Pancreas (tissue), 10 donors: ENCODE measurements around the gene VPS52. TPM values are rescaled to one million over a fixed set of nuclear protein-coding genes. Genes with fewer than 3 reads are reported as not detected.

Source experiments
- ATAC-seq, 4 donors: fragments of 200-7000 bp; cut with Tn5 transposase; one replicate each; pipeline versions ENCODE4 v1.8.0 to v1.9.1; 2020; ENCODE audit warnings: mild to moderate bottlenecking in 4 of 4, moderate library complexity in 4 of 4
- DNase-seq, 6 donors: peaks; one replicate each; pipeline ENCODE4 v3.0.0-alpha.2; 2020
- FAIRE-seq: peaks from 2 replicates; lab custom pipeline; 2012; peaks lifted over from hg19 to GRCh38; lab: Jason Lieb, UNC
- H3K27ac ChIP-seq, 4 donors: fragments of 200-600 bp; sonication (generic); 1 replicate in 3 of 4; 2 replicates in 1 of 4; pipeline versions ENCODE4 v1.5.0 to v1.8.0; 2020
- H3K27me3 ChIP-seq, 4 donors: fragments of 200-600 bp; one replicate each; pipeline ENCODE4 v1.8.0; 2021
- H3K36me3 ChIP-seq, 3 donors: fragments of 200-600 bp; sonication (generic) in 1 of 3; one replicate each; pipeline versions ENCODE4 v1.5.0 to v1.8.0; 2020 to 2021
- H3K4me1 ChIP-seq, 3 donors: fragments of 200-600 bp; one replicate each; pipeline ENCODE4 v1.8.0; 2021
- H3K4me3 ChIP-seq, 4 donors: fragments of 200-600 bp; sonication (generic) in 2 of 4; one replicate each; pipeline versions ENCODE4 v1.5.0 to v1.8.0; 2020 to 2021
- H3K9me3 ChIP-seq, 4 donors: fragments of 200-600 bp; one replicate each; pipeline ENCODE4 v1.8.0; 2021
- WGBS, 2 donors: extraction: QIAGEN DNeasy Blood & Tissue Kit; methylation state at CpG; one replicate each; pipeline ENCODE4 v1.1.7; 2013; 5-methylcytosine and 5-hydroxymethylcytosine counted together
- intact Hi-C, 3 donors: fragments of 100-400 bp; cut with DNase I; formaldehyde crosslinking; loops; one replicate each; pipeline versions ENCODE4 v1.11.1 to v1.14.2; 2022
- polyA plus RNA-seq, 2 donors: library from polyadenylated mRNA; stranded (reverse); fragments of 200-250 nt; gene quantifications; one replicate each; pipeline ENCODE4 v1.2.3, GENCODE V29; 2013
- total RNA-seq, 6 donors: library from RNA; stranded (reverse); fragmentation: NEBNext Ultra II Directional in 4 of 6; extraction: Animal tissue kit (Norgen Biotek cat#: 25700) in 4 of 6; gene quantifications; one replicate each; pipeline versions ENCODE4 v1.2.1 to v1.2.4, GENCODE V29; 2021 to 2023
- TF ChIP-seq, protein P1 (sequence below), 4 donors: fragments of 200-600 bp; sonication (generic) in 3 of 4; IDR thresholded peaks; one replicate each; pipeline versions ENCODE4 v1.5.0 to v1.8.0; 2021; ENCODE audit warnings: antibody characterized with exemption in 4 of 4
- donor health status: healthy with polysubstance abuse.
- donor health status: DM: no; HTN: no; CAD: no; lungs with moderate emphysema.
- donor health status: DM: no; HTN: no; CAD: no.
- donor health status: control.
- donor health status: control.
- donor health status: Bipolar disorder and iron deficiency.
- donor health status: DM: yes; HTN: yes; CAD: no.
- donor health status: DM: no; HTN: no; CAD: no.
- donor health status: DM: no; HTN: no; CAD: no.
- donor health status: DM: yes; HTN: yes; CAD: no.

VPS52 gene
- total and polyA plus RNA-seq, 8 donors, result 23.2 to 62.2 (median 30.0) TPM

DNA sequence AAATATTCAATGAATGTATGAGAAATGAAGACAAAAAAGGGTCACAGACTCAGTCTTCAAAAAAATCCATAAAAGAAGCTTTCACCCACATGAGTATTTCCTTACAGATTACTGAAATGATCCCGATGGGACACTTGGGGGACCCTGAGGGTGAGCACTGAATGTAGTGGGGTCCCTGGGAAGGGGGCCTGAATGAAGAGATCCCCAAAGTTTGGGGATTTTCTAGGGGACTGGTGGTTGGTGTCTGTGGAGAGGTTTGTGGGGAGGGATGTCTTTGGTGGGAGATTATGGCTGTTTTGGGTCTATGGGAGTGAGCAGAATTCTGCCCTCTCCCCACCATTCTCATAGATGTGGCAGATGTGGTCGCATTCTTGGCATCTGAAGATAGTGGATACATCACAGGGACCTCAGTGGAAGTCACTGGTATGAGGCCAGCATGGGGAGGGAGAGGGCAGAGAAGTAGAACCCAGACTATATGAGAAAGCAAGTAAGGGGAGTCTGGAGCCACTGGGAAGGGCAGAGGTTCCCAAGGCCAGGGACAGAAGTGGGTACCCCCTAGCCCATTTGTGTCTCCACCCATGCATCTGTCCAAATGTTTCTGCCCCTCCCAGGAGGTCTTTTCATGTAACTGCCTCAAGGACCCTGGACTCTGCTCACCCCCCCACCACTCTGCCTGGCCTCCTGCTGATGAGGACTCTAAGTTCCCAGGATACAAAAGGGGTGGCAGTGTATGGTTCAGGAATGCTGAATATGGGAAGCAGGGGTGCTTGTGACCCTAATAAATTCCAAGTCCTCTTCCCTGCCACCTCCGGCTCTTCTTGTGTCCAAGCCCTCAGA, 65.4 kb downstream of the VPS52 start:
- ATAC-seq (no peak), DNase-seq (peak in 1 of 6 donors; percentile 18), FAIRE-seq (no peak)
- intact Hi-C loops, result no loop called here
- no peaks in the 10 kb centered on the region for H3K27me3 ChIP-seq
- H3K9me3 ChIP-seq, result no peaks in the 10 kb centered on the region
- H3K4me1 ChIP-seq, result peaks cover 11 to 25% (median 15%) of the 10 kb centered on the region in 3 donors
- peaks cover 0 to 28% (median 16%) of the 10 kb centered on the region in 3 donors for H3K36me3 ChIP-seq
- no peak overlapping the region for H3K4me3 ChIP-seq
- H3K27ac ChIP-seq, result no peak overlapping the region
- TF ChIP-seq, protein P1, sequence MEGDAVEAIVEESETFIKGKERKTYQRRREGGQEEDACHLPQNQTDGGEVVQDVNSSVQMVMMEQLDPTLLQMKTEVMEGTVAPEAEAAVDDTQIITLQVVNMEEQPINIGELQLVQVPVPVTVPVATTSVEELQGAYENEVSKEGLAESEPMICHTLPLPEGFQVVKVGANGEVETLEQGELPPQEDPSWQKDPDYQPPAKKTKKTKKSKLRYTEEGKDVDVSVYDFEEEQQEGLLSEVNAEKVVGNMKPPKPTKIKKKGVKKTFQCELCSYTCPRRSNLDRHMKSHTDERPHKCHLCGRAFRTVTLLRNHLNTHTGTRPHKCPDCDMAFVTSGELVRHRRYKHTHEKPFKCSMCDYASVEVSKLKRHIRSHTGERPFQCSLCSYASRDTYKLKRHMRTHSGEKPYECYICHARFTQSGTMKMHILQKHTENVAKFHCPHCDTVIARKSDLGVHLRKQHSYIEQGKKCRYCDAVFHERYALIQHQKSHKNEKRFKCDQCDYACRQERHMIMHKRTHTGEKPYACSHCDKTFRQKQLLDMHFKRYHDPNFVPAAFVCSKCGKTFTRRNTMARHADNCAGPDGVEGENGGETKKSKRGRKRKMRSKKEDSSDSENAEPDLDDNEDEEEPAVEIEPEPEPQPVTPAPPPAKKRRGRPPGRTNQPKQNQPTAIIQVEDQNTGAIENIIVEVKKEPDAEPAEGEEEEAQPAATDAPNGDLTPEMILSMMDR (IDR thresholded peaks at IDR 0.05), result no peak
- 81 to 89% methylated on average over 3 of the region's 3 CpGs for whole genome bisulfite sequencing, 2 donors

DNA sequence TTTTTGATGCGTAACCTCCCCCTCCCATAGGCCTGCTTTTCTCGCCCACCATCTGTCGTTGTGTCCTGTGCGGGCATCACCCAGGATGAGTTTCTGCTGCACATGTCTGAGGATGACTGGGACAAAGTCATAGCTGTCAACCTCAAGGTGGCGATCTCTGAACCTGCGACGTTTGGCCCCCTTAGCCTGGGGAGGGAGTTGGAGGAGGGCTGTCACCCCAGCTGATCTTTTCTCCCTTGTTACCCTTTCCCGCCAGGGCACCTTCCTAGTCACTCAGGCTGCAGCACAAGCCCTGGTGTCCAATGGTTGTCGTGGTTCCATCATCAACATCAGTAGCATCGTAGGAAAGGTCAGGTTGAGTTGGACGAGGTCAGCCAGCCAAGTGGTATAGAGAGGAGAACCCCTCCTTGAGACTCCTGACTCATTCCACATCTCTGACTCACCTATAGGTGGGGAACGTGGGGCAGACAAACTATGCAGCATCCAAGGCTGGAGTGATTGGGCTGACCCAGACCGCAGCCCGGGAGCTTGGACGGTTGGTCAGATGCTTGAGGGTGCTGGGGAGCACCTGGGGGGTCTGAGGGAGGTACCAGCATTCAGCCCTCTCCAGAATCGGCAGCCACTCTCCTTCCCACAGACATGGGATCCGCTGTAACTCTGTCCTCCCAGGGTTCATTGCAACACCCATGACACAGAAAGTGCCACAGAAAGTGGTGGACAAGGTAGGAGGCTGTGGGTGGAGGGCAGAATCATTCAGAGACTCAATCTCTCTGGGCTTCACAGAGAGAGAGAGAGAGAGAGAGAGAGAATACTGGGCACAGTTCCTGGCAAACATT, 66.3 kb downstream of the VPS52 start:
- H3K4me3 ChIP-seq, result peak overlapping the region; percentile 61 to 75 (median 68)
- peaks cover 11 to 25% (median 15%) of the 10 kb centered on the region in 3 donors for H3K4me1 ChIP-seq
- no peaks in the 10 kb centered on the region for H3K9me3 ChIP-seq
- no peak for FAIRE-seq
- ATAC-seq, result no peak
- 24 to 32% methylated on average over 16 to 17 of the region's 17 CpGs for WGBS, 2 donors
- H3K36me3 ChIP-seq, result peaks cover 0 to 26% (median 16%) of the 10 kb centered on the region in 3 donors
- intact Hi-C loops, result no loop called here
- peak in 1 of 6 donors; percentile 36 for DNase-seq
- H3K27me3 ChIP-seq, result no peaks in the 10 kb centered on the region
- TF ChIP-seq, protein P1 (IDR thresholded peaks at IDR 0.05), result no peak
- H3K27ac ChIP-seq, result peak overlapping the region; percentile 50 to 84 (median 82)

DNA sequence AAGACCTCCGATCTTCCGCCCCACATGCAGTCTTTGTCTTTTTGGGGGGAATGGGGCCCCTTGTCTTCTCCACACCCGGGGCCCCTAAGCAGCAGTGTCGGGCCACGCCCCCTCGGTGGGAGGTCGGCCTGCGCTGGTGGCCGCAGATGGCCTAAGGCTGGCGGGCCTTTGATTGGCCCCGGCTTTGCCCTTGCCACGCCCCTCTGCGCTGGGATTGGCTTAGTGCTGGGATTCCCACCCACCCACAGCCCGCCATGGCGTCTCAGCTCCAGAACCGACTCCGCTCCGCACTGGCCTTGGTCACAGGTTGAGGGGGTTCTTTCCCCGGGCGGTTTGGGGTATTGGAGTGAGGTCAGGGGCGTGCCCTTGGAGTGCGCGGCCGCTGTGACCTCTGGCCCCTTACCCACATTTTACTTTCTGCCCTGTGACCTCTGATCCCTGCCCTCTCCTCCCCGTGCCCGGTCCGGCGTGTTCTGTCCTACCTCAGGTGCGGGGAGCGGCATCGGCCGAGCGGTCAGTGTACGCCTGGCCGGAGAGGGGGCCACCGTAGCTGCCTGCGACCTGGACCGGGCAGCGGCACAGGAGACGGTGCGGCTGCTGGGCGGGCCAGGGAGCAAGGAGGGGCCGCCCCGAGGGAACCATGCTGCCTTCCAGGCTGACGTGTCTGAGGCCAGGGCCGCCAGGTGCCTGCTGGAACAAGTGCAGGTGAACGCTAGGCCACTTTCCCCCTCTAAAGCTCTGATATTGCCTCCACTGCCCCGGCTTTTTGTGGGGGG, 67.1 kb downstream of the VPS52 start, which contains the start of gene HSD17B8:
Gene HSD17B8 (plus strand): TSS at position 241 of the 776 bp plus-strand sequence. CDS start 14 bp downstream, at position 255.
- Histone ChIP-seq H3K4me3 (peak within 1 kb of the TSS; percentile 61 to 75 (median 68)), H3K36me3 (peaks cover 0 to 18% (median 16%) of the 10 kb centered on the region in 3 donors), H3K4me1 (peaks cover 11 to 25% (median 15%) of the 10 kb centered on the region in 3 donors), H3K27me3 (no peaks in the 10 kb centered on the region), H3K9me3 (no peaks in the 10 kb centered on the region), H3K27ac (peak within 1 kb of the TSS; percentile 50 to 84 (median 82))
- FAIRE-seq (no peak), DNase-seq (peak; percentile 95 to 98 (median 95)), ATAC-seq (peak; percentile 66 to 80 (median 74))
- intact Hi-C loops, result no loop called here
- TF ChIP-seq, protein P1 (IDR thresholded peaks at IDR 0.05), result no peak
- 0 to 1% methylated on average over 47 to 48 of the region's 48 CpGs for WGBS, 2 donors

DNA sequence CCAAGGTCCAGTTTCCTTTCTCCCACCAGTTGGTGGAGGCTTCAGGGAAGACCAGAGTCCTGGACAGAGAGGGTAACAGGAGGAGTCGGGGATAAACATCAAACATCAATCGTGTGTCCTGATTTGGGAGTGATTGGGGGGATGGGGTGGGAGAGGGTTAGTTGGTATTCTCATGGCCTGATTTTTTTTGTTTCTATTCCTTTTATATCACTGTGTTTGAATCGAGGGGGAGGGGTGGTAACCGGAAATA, 67.6 kb downstream of the VPS52 start:
- intact Hi-C loops, result no loop called here
- FAIRE-seq, result no peak
- WGBS, 2 donors, result 2% methylated on average over 4 of the region's 4 CpGs
- no peak for DNase-seq
- peak overlapping the region; percentile 50 to 84 (median 82) for H3K27ac ChIP-seq
- peaks cover 11 to 29% (median 16%) of the 10 kb centered on the region in 3 donors for H3K4me1 ChIP-seq
- H3K4me3 ChIP-seq, result peak overlapping the region in 2 of 4 donors; percentile 68 to 75
- no peak for ATAC-seq
- no peaks in the 10 kb centered on the region for H3K27me3 ChIP-seq
- H3K9me3 ChIP-seq, result no peaks in the 10 kb centered on the region
- H3K36me3 ChIP-seq, result peaks cover 0 to 18% (median 16%) of the 10 kb centered on the region in 3 donors
- TF ChIP-seq, protein P1 (IDR thresholded peaks at IDR 0.05), result no peak
